ENCODE measurements around the gene TMEM129. TPM values are rescaled to one million over a fixed set of nuclear protein-coding genes. Genes with fewer than 3 reads are reported as not detected.

TMEM129 gene
- total and polyA plus RNA-seq, 10 of the 15 experiments (the other 5 are each of a cell fraction or from before 2014, with no cell fraction given) = 0.19 to 24.9 (median 13.2) TPM

DNA sequence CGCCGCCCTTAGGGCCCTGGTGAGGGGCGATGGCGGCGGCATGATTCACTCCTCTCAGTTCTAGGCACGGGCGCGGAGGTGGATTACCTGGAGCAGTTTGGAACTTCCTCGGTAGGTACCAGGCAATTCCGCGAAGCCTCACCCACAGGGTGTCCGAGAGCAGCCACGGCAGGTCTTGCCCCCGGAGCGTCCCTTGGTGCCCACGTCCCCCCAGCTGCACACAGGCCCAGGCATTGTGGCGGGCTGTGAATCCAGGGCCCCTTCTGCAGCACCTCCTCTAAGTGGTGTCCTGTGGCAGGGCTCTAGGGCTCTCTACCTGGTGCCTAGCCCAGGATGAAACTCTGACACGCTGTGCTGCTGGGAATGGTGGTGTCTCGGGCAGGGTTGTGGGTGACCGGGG is 14.1 kb upstream of the TMEM129 start:
- ChIA-PET POLR2A (no interaction called here), SMC1A (ENCODE audit: uncharacterized antibody, unreplicated experiment) (no interaction called here), CTCF (no interaction called here), RAD21 (ENCODE audit: unreplicated experiment) (no interaction called here)
- no peaks in the 10 kb centered on the region for H4K20me1 ChIP-seq (ENCODE audit: control insufficient read depth, insufficient read depth)
- no peaks in the 10 kb centered on the region for H3K4me1 ChIP-seq (ENCODE audit: control insufficient read depth, insufficient read depth, low read length)
- H3K79me2 ChIP-seq (ENCODE audit: control insufficient read depth, insufficient read depth, low read length) = peaks cover 2% of the 10 kb centered on the region
- TF ChIP-seq POLR2A (IDR thresholded peaks at IDR 0.05; ENCODE audit: low read depth, low read length) (peak; percentile 30; the same call in 1 of the 2 replicates), RUNX3 (IDR thresholded peaks at IDR 0.05; ENCODE audit: low read length) (no peak)
- no peak overlapping the region for H3K9ac ChIP-seq (ENCODE audit: control insufficient read depth, insufficient read depth, low read length)
- no peak for FAIRE-seq
- intact Hi-C loops (cut with micrococcal nuclease; ENCODE audit: unreplicated experiment) = no loop called here
- no peak overlapping the region for H2AFZ ChIP-seq (ENCODE audit: control insufficient read depth, low read depth, low read length)
- H3K4me2 ChIP-seq (ENCODE audit: control insufficient read depth, insufficient read depth) = no peak overlapping the region
- 93% methylated on average over 18 of the region's 20 CpGs for WGBS (ENCODE audit: insufficient coverage, insufficient replicate concordance, low lambda C conversion rate, missing lambda C conversion rate)
- no peak for ATAC-seq
- H3K27ac ChIP-seq (ENCODE audit: control insufficient read depth, insufficient read depth) = no peak overlapping the region
- peaks cover 46 to 54% of the 10 kb centered on the region in 2 experiments for H3K36me3 ChIP-seq (ENCODE audit: control insufficient read depth in 2 of 2, insufficient read depth in 2 of 2, low read length in 1 of 2)
- H3K27me3 ChIP-seq (replicated peaks in 1 of 2; ENCODE audit: control insufficient read depth in 2 of 2, insufficient read depth in 2 of 2, low read length in 1 of 2) = no peaks in the 10 kb centered on the region
- in situ Hi-C loops (cut with MboI) = no loop called here
- no TSS peak for BruUV-seq (replicated peaks)
- H3K9me3 ChIP-seq (replicated peaks; ENCODE audit: control insufficient read depth, insufficient read depth, low read length) = peaks cover 18% of the 10 kb centered on the region
- no peak for DNase-seq (ENCODE audit: low read depth, low spot score)
- H3K4me3 ChIP-seq = no peak overlapping the region

DNA sequence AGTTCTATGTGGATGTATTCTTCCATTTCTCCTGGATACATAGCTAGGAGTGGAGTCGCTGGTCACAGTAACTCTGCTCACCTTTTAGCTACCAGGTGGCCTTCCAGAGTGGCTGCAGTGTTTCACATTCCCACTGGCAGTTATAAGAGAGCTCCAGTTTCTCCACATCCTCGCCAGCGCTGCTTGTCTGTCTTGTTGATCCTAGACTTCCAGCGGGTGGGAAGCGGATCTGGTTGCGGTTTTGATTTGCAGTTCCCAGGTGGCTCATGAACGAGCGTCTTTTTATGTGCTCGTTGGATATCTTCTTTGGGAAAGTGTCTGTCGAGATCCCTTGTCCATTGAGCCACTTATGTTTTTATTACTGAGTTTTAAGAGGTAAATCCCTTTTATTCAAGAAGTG is 11.8 kb upstream of the TMEM129 start:
- Histone ChIP-seq H3K9ac (ENCODE audit: control insufficient read depth, insufficient read depth, low read length) (no peak overlapping the region), H3K36me3 (ENCODE audit: control insufficient read depth in 2 of 2, insufficient read depth in 2 of 2, low read length in 1 of 2) (peaks cover 38 to 52% of the 10 kb centered on the region in 2 experiments), H4K20me1 (ENCODE audit: control insufficient read depth, insufficient read depth) (no peaks in the 10 kb centered on the region), H3K79me2 (ENCODE audit: control insufficient read depth, insufficient read depth, low read length) (peaks cover 11% of the 10 kb centered on the region), H3K4me1 (ENCODE audit: control insufficient read depth, insufficient read depth, low read length) (no peaks in the 10 kb centered on the region; the same call in 1 of the 2 replicates), H2AFZ (ENCODE audit: control insufficient read depth, low read depth, low read length) (no peak overlapping the region), H3K27me3 (replicated peaks in 1 of 2; ENCODE audit: control insufficient read depth in 2 of 2, insufficient read depth in 2 of 2, low read length in 1 of 2) (no peaks in the 10 kb centered on the region), H3K27ac (ENCODE audit: control insufficient read depth, insufficient read depth) (no peak overlapping the region), H3K4me2 (ENCODE audit: control insufficient read depth, insufficient read depth) (no peak overlapping the region), H3K9me3 (replicated peaks; ENCODE audit: control insufficient read depth, insufficient read depth, low read length) (peaks cover 11% of the 10 kb centered on the region), H3K4me3 (no peak overlapping the region)
- FAIRE-seq = no peak
- intact Hi-C loops (cut with micrococcal nuclease; ENCODE audit: unreplicated experiment) = no loop called here
- no peak for DNase-seq (ENCODE audit: low read depth, low spot score)
- POLR2A ChIA-PET = no interaction called here
- RAD21 ChIA-PET (ENCODE audit: unreplicated experiment) = interaction anchor here (1.1 kb wide), 1 partner anchor 40 kb away, joined by 5 read pairs; no protein-coding TSS in a partner anchor
- BruUV-seq (replicated peaks) = no TSS peak
- in situ Hi-C loops (cut with MboI) = no loop called here
- SMC1A ChIA-PET (ENCODE audit: uncharacterized antibody, unreplicated experiment) = no interaction called here
- ATAC-seq = no peak
- WGBS (ENCODE audit: insufficient coverage, insufficient replicate concordance, low lambda C conversion rate, missing lambda C conversion rate) = 97% methylated on average over 10 of the region's 10 CpGs
- CTCF ChIA-PET = interaction anchor here (1.5 to 15.5 kb wide), 3 partner anchors 9 to 100 kb away, joined by 3 to 317 read pairs (median 6); no protein-coding TSS in a partner anchor
- TF ChIP-seq SREBF2 (IDR thresholded peaks at IDR 0.05; ENCODE audit: low read length) (no peak), E4F1 (IDR thresholded peaks at IDR 0.05; ENCODE audit: borderline replicate concordance, partially characterized antibody) (no peak), HDAC6 (IDR thresholded peaks at IDR 0.05; ENCODE audit: unreplicated experiment) (no peak), NFIC (IDR thresholded peaks at IDR 0.05; ENCODE audit: low read depth, low read length) (no peak), RBBP5 (conservative IDR thresholded peaks at IDR 0.05) (no peak), USF1 (IDR thresholded peaks at IDR 0.05; ENCODE audit: borderline replicate concordance, extremely low read length, insufficient read depth, low read depth, low read length) (no peak), PKNOX1 (IDR thresholded peaks at IDR 0.05) (no peak)
- TF ChIP-seq, protein P1, sequence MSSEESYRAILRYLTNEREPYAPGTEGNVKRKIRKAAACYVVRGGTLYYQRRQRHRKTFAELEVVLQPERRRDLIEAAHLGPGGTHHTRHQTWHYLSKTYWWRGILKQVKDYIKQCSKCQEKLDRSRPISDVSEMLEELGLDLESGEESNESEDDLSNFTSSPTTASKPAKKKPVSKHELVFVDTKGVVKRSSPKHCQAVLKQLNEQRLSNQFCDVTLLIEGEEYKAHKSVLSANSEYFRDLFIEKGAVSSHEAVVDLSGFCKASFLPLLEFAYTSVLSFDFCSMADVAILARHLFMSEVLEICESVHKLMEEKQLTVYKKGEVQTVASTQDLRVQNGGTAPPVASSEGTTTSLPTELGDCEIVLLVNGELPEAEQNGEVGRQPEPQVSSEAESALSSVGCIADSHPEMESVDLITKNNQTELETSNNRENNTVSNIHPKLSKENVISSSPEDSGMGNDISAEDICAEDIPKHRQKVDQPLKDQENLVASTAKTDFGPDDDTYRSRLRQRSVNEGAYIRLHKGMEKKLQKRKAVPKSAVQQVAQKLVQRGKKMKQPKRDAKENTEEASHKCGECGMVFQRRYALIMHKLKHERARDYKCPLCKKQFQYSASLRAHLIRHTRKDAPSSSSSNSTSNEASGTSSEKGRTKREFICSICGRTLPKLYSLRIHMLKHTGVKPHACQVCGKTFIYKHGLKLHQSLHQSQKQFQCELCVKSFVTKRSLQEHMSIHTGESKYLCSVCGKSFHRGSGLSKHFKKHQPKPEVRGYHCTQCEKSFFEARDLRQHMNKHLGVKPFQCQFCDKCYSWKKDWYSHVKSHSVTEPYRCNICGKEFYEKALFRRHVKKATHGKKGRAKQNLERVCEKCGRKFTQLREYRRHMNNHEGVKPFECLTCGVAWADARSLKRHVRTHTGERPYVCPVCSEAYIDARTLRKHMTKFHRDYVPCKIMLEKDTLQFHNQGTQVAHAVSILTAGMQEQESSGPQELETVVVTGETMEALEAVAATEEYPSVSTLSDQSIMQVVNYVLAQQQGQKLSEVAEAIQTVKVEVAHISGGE (CRISPR knock-in tag; IDR thresholded peaks at IDR 0.05) = no peak

Data from GM12878 (cell line).